Parathyroid adenoma (tissue), 2 donors: ENCODE data around the gene ZG16.

Experiments
- H2AFZ ChIP-seq: fragments of 300-600 bp; sonication (generic); one replicate; pipeline ENCODE4 v1.7.0; 2017; ENCODE audit warnings: antibody characterized with exemption, mild to moderate bottlenecking
- H3K27ac ChIP-seq: fragments of 300-600 bp; sonication (generic); one replicate; pipeline ENCODE4 v1.7.0; 2017
- H3K27me3 ChIP-seq: fragments of 300-600 bp; sonication (generic); one replicate; pipeline ENCODE4 v1.7.0; 2017; ENCODE audit warnings: low read length; ENCODE audit not compliant: control insufficient read depth, insufficient read depth
- H3K36me3 ChIP-seq: fragments of 300-600 bp; sonication (generic); one replicate; pipeline ENCODE4 v1.7.0; 2017; ENCODE audit warnings: low read length; ENCODE audit not compliant: control insufficient read depth, insufficient read depth
- H3K4me1 ChIP-seq: fragments of 300-600 bp; sonication (generic); one replicate; pipeline ENCODE4 v1.7.0; 2017; ENCODE audit warnings: control low read depth
- H3K4me2 ChIP-seq: fragments of 300-600 bp; sonication (generic); one replicate; pipeline ENCODE4 v1.7.0; 2017; ENCODE audit warnings: low read length
- H3K4me3 ChIP-seq: fragments of 300-600 bp; sonication (generic); one replicate; pipeline ENCODE4 v1.7.0; 2017; ENCODE audit warnings: low read depth, low read length
- H3K79me2 ChIP-seq: fragments of 300-600 bp; sonication (generic); one replicate; pipeline ENCODE4 v1.7.0; 2017; ENCODE audit warnings: control low read depth
- H3K9ac ChIP-seq: fragments of 300-600 bp; sonication (generic); one replicate; pipeline ENCODE4 v1.7.0; 2017; ENCODE audit warnings: mild to moderate bottlenecking
- H3K9me3 ChIP-seq: fragments of 300-600 bp; sonication (generic); one replicate; pipeline ENCODE4 v1.7.0; 2017; ENCODE audit warnings: low read length; ENCODE audit not compliant: control insufficient read depth
- TF ChIP-seq, protein P1 (sequence below): fragments of 300-600 bp; sonication (generic); IDR thresholded peaks from one replicate; pipeline ENCODE4 v1.7.0; 2017; ENCODE audit warnings: antibody characterized with exemption, mild to moderate bottlenecking
- donor health status: primary hyperparathyroidism.

The ZG16 gene

DNA sequence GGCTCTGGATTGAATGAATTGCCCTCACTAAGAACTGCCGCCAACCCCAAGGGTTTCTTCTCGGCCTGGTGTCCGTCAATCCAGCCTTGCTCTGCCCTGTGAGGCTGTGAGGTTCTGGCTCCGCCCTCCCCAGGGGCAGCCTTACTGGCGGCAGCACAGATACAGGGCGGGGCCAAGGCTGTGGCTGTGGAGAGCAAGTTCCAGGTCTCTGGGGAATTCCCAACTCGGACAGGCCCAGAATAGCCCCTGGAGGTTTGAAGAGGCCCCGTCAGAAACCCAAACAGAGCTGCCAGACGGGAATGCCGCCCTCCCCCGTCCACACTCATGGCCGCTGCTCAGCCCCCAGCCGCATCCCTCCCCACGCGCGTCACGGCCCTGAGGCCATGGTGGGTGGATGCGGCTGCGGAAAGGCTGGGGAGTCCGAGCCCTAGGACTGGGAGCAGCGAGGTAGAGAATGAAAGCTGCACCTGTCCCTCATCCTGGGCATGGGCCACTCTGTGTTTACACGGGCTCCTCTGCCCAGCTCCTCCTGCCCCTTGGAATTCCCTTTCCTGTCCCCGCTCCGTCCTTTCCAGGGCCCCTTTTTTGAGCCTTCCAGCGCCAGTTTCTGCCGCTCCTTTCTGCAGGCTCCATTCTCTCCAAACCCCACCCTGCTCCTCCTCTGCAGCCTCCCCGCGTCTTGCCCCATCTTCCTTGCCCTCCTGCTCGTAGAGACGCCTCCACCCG lies 33.3 kb downstream of the ZG16 start:
- peak overlapping the region; percentile 95 for H3K27ac ChIP-seq
- TF ChIP-seq, protein P1, sequence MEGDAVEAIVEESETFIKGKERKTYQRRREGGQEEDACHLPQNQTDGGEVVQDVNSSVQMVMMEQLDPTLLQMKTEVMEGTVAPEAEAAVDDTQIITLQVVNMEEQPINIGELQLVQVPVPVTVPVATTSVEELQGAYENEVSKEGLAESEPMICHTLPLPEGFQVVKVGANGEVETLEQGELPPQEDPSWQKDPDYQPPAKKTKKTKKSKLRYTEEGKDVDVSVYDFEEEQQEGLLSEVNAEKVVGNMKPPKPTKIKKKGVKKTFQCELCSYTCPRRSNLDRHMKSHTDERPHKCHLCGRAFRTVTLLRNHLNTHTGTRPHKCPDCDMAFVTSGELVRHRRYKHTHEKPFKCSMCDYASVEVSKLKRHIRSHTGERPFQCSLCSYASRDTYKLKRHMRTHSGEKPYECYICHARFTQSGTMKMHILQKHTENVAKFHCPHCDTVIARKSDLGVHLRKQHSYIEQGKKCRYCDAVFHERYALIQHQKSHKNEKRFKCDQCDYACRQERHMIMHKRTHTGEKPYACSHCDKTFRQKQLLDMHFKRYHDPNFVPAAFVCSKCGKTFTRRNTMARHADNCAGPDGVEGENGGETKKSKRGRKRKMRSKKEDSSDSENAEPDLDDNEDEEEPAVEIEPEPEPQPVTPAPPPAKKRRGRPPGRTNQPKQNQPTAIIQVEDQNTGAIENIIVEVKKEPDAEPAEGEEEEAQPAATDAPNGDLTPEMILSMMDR, result no peak
- H3K4me1 ChIP-seq, result peaks cover 27% of the 10 kb centered on the region

DNA sequence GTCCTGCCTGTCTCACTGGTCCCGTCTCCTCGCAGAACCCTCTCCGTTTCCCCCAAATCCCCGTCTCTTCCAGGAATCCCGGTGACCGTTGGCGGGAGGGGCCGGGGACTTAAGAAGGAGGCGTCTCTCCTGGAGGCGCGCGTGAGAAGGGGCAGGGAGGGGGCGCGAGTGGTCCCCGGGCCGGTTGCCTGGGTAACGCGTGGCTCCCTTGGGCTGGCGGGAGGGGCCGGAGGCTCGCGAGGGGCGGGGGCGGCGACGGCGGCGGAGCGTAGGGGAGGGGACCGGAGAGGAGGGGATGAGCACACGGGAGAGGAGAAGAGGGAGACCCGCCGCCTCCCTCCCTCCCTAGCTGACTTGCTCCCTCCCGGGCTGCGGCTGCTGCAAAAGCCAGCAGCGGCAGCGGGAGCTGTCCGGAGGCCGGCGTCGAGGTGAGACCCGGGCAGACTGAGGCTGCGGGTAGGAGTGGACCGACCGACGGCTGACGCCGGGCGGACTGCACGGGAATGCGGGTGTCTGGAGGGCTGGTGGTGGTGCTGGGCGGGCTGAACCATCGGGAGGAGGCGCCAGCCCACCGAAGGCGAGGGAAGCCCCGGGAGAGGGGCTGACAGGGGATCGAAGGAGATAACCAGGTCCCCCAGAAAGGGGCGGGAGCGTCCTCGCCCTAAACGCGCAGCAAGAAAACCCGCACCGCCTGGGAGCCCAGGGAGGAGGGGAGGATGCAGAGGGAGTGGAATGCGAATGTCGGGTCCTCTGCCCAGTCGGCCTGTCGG lies 34.0 kb downstream of the ZG16 start, which contains the start of gene PRRT2:
PRRT2 (plus strand) TSS at position 298 of the 770 bp plus-strand sequence. CDS start 862 bp downstream, outside the sequence.
- Histone ChIP-seq H3K4me2 (peak within 1 kb of the TSS; percentile 89), H3K9ac (peak within 1 kb of the TSS; percentile 57), H3K4me3 (peak within 1 kb of the TSS; percentile 53), H3K36me3 (no peaks in the 10 kb centered on the region), H3K4me1 (peaks cover 27% of the 10 kb centered on the region), H3K27me3 (no peaks in the 10 kb centered on the region), H2AFZ (peak within 1 kb of the TSS; percentile 86), H3K79me2 (peaks cover 9% of the 10 kb centered on the region), H3K27ac (peak within 1 kb of the TSS; percentile 95), H3K9me3 (no peaks in the 10 kb centered on the region)
- TF ChIP-seq, protein P1, result no peak

More for the DNA sequence above, 33.3 kb downstream of the ZG16 start:
- H3K27me3 ChIP-seq, result no peaks in the 10 kb centered on the region
- H2AFZ ChIP-seq, result peak overlapping the region; percentile 86
- H3K4me2 ChIP-seq, result peak overlapping the region; percentile 89
- H3K36me3 ChIP-seq, result no peaks in the 10 kb centered on the region
- no peaks in the 10 kb centered on the region for H3K9me3 ChIP-seq
- peak overlapping the region; percentile 57 for H3K9ac ChIP-seq
- H3K79me2 ChIP-seq, result peaks cover 6% of the 10 kb centered on the region
- peak overlapping the region; percentile 53 for H3K4me3 ChIP-seq

DNA sequence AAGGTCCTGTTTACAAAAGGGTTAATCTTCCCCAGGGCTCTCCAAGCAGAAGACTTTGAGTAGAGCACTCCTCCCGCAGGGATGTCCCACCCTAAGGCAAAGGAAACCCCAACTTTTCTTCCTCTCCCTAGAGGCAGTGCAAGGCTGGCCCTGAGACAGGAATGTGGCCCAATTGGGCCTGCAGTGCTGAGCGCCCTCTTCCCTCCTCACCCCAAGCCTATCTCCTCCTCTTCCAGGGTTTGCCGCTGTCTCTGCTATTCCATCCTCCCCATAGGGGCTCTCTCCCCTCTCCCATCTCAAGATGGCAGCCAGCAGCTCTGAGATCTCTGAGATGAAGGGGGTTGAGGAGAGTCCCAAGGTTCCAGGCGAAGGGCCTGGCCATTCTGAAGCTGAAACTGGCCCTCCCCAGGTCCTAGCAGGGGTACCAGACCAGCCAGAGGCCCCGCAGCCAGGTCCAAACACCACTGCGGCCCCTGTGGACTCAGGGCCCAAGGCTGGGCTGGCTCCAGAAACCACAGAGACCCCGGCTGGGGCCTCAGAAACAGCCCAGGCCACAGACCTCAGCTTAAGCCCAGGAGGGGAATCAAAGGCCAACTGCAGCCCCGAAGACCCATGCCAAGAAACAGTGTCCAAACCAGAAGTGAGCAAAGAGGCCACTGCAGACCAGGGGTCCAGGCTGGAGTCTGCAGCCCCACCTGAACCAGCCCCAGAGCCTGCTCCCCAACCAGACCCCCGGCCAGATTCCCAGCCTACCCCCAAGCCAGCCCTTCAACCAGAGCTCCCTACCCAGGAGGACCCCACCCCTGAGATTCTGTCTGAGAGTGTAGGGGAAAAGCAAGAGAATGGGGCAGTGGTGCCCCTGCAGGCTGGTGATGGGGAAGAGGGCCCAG lies 34.9 kb downstream of the ZG16 start:
- Histone ChIP-seq H3K27me3 (no peaks in the 10 kb centered on the region), H3K9me3 (no peaks in the 10 kb centered on the region), H2AFZ (peak overlapping the region; percentile 86), H3K36me3 (no peaks in the 10 kb centered on the region), H3K4me1 (peaks cover 27% of the 10 kb centered on the region), H3K79me2 (peaks cover 10% of the 10 kb centered on the region), H3K4me2 (peak overlapping the region; percentile 89), H3K9ac (peak overlapping the region; percentile 57), H3K27ac (peak overlapping the region; percentile 95), H3K4me3 (peak overlapping the region; percentile 53)
- TF ChIP-seq, protein P1, result no peak

DNA sequence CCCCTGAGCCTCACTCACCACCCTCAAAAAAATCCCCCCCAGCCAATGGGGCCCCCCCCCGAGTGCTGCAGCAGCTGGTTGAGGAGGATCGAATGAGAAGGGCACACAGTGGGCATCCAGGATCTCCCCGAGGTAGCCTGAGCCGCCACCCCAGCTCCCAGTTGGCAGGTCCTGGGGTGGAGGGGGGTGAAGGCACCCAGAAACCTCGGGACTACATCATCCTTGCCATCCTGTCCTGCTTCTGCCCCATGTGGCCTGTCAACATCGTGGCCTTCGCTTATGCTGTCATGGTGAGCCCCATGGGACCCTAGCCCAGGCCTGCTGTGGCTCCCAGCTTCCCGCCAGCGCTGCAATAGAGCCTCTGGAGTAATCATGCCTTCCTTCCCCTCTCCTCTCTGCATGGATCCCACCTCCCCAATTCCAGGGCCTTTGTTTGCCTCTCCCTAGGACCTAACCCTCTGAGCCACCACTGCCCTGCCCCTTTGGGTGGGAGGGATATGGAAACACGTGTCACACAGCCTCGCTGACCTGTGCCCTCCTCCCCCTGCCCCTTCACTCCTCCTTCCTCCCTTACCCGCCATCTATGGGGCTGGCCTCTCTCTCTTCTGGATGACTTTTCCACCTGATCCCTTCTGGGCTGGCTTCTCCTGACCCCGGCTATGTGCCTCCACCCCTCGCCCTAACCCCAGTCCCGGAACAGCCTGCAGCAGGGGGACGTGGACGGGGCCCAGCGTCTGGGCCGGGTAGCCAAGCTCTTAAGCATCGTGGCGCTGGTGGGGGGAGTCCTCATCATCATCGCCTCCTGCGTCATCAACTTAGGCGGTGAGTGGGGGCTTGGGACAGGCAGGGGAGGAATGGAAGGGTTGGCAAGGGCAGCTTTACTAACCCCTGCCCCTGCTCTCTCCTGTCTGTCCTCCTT lies 35.8 kb downstream of the ZG16 start:
- peaks cover 21% of the 10 kb centered on the region for H3K4me1 ChIP-seq
- no peak overlapping the region for H2AFZ ChIP-seq
- no peaks in the 10 kb centered on the region for H3K9me3 ChIP-seq
- H3K9ac ChIP-seq, result no peak overlapping the region
- no peak overlapping the region for H3K4me2 ChIP-seq
- peak overlapping the region; percentile 95 for H3K27ac ChIP-seq
- no peaks in the 10 kb centered on the region for H3K36me3 ChIP-seq
- H3K27me3 ChIP-seq, result no peaks in the 10 kb centered on the region
- no peak overlapping the region for H3K4me3 ChIP-seq
- peaks cover 12% of the 10 kb centered on the region for H3K79me2 ChIP-seq
- TF ChIP-seq, protein P1, result no peak
